KMS-11 (cell line): ENCODE results near the gene TBC1D32.

Experiments
- H2AFZ ChIP-seq: fragments of 200-600 bp; sonication (generic); 2 replicates; pipeline ENCODE4 v1.6.1; 2016; ENCODE audit warnings: antibody characterized with exemption, mixed run types, low read depth
- H3K27ac ChIP-seq: fragments of 200-600 bp; sonication (generic); 2 replicates; pipeline ENCODE4 v1.6.1; 2016; ENCODE audit warnings: mild to moderate bottlenecking, mixed run types
- H3K27me3 ChIP-seq: fragments of 200-600 bp; sonication (generic); 2 replicates; pipeline ENCODE4 v1.6.1; 2017; ENCODE audit warnings: mild to moderate bottlenecking, low read depth, mixed run types, moderate library complexity; ENCODE audit not compliant: insufficient read depth
- H3K36me3 ChIP-seq: fragments of 200-600 bp; sonication (generic); 2 replicates; pipeline ENCODE4 v1.6.1; 2017; ENCODE audit warnings: mild to moderate bottlenecking, mixed run types; ENCODE audit not compliant: insufficient read depth
- H3K4me1 ChIP-seq: fragments of 200-600 bp; sonication (generic); 2 replicates; pipeline ENCODE4 v1.6.1; 2016; ENCODE audit warnings: mild to moderate bottlenecking, low read depth, mixed run types; ENCODE audit not compliant: poor library complexity, severe bottlenecking
- H3K4me2 ChIP-seq: fragments of 200-600 bp; sonication (generic); 2 replicates; pipeline ENCODE4 v1.7.0; 2016; ENCODE audit warnings: mild to moderate bottlenecking, mixed run types
- H3K4me3 ChIP-seq: fragments of 200-600 bp; sonication (generic); IDR thresholded peaks from 2 replicates; pipeline ENCODE4 v1.6.1; 2017; ENCODE audit warnings: low read depth, low read length, mixed read lengths; ENCODE audit not compliant: insufficient read depth
- H3K79me2 ChIP-seq: fragments of 200-600 bp; sonication (generic); 2 replicates; pipeline ENCODE4 v1.6.1; 2016; ENCODE audit warnings: low read depth, mixed run types; ENCODE audit not compliant: insufficient read depth
- H3K9ac ChIP-seq: fragments of 200-600 bp; sonication (generic); 2 replicates; pipeline ENCODE4 v1.6.1; 2016; ENCODE audit warnings: mild to moderate bottlenecking, mixed run types
- H4K20me1 ChIP-seq: fragments of 200-600 bp; sonication (generic); 2 replicates; pipeline ENCODE4 v1.6.1; 2016; ENCODE audit warnings: mild to moderate bottlenecking, mixed run types; ENCODE audit not compliant: insufficient read depth
- TF ChIP-seq, protein P1 (sequence below): fragments of 200-600 bp; sonication (generic); conservative IDR thresholded peaks from 2 replicates; pipeline ENCODE4 v1.6.1; 2017; ENCODE audit warnings: low read depth, mild to moderate bottlenecking, antibody characterized with exemption, low read length, moderate library complexity, mixed read lengths

The TBC1D32 gene

GRCh38 chr6:121110733-121111132 lies 223.5 kb downstream of the TBC1D32 start:
- TF ChIP-seq, protein P1, sequence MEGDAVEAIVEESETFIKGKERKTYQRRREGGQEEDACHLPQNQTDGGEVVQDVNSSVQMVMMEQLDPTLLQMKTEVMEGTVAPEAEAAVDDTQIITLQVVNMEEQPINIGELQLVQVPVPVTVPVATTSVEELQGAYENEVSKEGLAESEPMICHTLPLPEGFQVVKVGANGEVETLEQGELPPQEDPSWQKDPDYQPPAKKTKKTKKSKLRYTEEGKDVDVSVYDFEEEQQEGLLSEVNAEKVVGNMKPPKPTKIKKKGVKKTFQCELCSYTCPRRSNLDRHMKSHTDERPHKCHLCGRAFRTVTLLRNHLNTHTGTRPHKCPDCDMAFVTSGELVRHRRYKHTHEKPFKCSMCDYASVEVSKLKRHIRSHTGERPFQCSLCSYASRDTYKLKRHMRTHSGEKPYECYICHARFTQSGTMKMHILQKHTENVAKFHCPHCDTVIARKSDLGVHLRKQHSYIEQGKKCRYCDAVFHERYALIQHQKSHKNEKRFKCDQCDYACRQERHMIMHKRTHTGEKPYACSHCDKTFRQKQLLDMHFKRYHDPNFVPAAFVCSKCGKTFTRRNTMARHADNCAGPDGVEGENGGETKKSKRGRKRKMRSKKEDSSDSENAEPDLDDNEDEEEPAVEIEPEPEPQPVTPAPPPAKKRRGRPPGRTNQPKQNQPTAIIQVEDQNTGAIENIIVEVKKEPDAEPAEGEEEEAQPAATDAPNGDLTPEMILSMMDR, result no peak
- no peak overlapping the region for H3K27ac ChIP-seq
- H3K79me2 ChIP-seq, result no peaks in the 10 kb centered on the region
- H4K20me1 ChIP-seq, result no peaks in the 10 kb centered on the region
- H3K9ac ChIP-seq, result no peak overlapping the region
- H3K27me3 ChIP-seq, result no peaks in the 10 kb centered on the region
- no peak overlapping the region for H3K4me2 ChIP-seq
- H3K4me3 ChIP-seq, result no peak overlapping the region
- H3K36me3 ChIP-seq, result no peaks in the 10 kb centered on the region
- H3K4me1 ChIP-seq, result no peaks in the 10 kb centered on the region
- no peak overlapping the region for H2AFZ ChIP-seq

GRCh38 chr6:121106962-121107361 lies 227.3 kb downstream of the TBC1D32 start:
- H4K20me1 ChIP-seq, result no peaks in the 10 kb centered on the region
- no peaks in the 10 kb centered on the region for H3K4me1 ChIP-seq
- no peak overlapping the region for H3K4me3 ChIP-seq
- no peaks in the 10 kb centered on the region for H3K27me3 ChIP-seq
- no peak overlapping the region for H2AFZ ChIP-seq
- no peaks in the 10 kb centered on the region for H3K36me3 ChIP-seq
- H3K9ac ChIP-seq, result no peak overlapping the region
- TF ChIP-seq, protein P1, result no peak
- no peak overlapping the region for H3K4me2 ChIP-seq
- H3K27ac ChIP-seq, result no peak overlapping the region
- no peaks in the 10 kb centered on the region for H3K79me2 ChIP-seq

DNA sequence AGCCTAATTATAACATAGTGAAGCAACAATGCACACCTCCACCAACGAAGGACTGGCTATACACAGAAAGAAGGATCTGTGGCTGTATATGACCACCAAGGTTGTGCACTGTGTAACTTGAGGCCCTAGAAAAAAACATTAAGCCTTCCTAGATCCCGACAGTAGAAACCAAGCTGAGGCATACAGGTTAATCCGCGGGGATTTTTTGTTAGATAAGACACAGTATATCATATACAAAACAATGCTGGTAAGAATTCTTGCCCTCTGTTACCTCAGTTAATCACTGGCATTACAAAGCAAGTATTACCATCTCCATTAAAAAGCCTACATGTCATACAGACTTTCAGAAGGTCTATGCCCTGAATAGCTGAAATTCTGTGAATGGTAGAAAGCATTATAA lies 228.8 kb downstream of the TBC1D32 start:
- no peak overlapping the region for H3K4me3 ChIP-seq
- no peak overlapping the region for H3K9ac ChIP-seq
- H3K79me2 ChIP-seq, result no peaks in the 10 kb centered on the region
- no peaks in the 10 kb centered on the region for H3K27me3 ChIP-seq
- TF ChIP-seq, protein P1, result no peak
- H3K27ac ChIP-seq, result no peak overlapping the region
- no peaks in the 10 kb centered on the region for H3K36me3 ChIP-seq
- no peaks in the 10 kb centered on the region for H3K4me1 ChIP-seq
- H4K20me1 ChIP-seq, result no peaks in the 10 kb centered on the region
- no peak overlapping the region for H3K4me2 ChIP-seq
- no peak overlapping the region for H2AFZ ChIP-seq

- no peaks in the 10 kb centered on the region for H3K4me1 ChIP-seq
- no peaks in the 10 kb centered on the region for H3K27me3 ChIP-seq
- H3K4me2 ChIP-seq, result no peak overlapping the region
- no peaks in the 10 kb centered on the region for H3K36me3 ChIP-seq
- no peak overlapping the region for H2AFZ ChIP-seq
- no peak overlapping the region for H3K4me3 ChIP-seq
- H3K27ac ChIP-seq, result no peak overlapping the region
- no peak overlapping the region for H3K9ac ChIP-seq
- no peaks in the 10 kb centered on the region for H3K79me2 ChIP-seq
- no peaks in the 10 kb centered on the region for H4K20me1 ChIP-seq
- TF ChIP-seq, protein P1, result no peak
Measured at GRCh38 chr6:121093928-121094327, 240.4 kb downstream of the TBC1D32 start.
